GM18505 (cell line): ENCODE measurements around the gene ZSCAN25.
A peak's percentile ranks its signal among the peaks of the same experiment; 100 is the strongest.

Experiments used
- ATAC-seq: cut with Tn5 transposase; IDR thresholded peaks from one replicate; pipeline ENCODE4 v1.9.1; 2021; ENCODE audit not compliant: unreplicated experiment
- POLR2A ChIP-seq: IDR thresholded peaks from 4 replicates; pipeline ENCODE4 v1.6.1; 2011; ENCODE audit warnings: borderline replicate concordance; ENCODE audit not compliant: insufficient read depth, insufficient read length; ENCODE audit errors: extremely low read depth

The ZSCAN25 gene

GRCh38 chr7:99599836-99600235, 16.9 kb upstream of the ZSCAN25 start:
- no peak for ATAC-seq
- no peak for TF ChIP-seq POLR2A

DNA sequence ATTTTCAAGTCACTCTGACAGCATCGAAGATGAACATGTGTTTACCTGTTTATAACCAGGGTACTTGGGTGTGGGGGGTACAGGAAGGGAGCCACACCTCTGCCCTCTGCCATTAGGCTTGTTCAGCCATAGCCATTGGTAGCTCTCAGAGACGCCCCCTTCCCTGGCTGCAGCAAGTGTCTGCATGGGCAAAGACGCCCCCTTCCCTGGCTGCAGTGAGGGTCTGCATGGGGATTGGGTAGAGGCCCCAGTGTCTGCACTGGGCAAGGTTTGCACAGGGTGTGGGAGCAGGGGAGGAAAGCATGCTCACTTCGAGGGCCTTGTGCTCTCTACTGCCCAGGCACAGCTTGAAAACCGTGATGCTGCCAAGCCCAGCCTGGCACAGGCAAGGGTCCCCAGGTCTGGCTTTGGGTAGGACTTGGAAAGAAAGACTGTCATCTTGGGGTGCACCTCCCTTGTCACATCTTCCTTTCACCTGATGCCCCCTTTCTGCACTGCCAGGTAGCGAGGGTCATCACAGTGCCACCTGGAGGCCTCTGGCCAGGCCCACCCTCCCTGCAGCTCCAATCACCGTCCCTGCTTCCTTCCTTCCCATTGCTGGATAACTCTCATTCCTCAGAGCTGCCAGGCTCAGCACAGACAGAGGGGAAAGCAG, 15.0 kb upstream of the ZSCAN25 start:
- TF ChIP-seq POLR2A: no peak
- ATAC-seq: no peak

DNA sequence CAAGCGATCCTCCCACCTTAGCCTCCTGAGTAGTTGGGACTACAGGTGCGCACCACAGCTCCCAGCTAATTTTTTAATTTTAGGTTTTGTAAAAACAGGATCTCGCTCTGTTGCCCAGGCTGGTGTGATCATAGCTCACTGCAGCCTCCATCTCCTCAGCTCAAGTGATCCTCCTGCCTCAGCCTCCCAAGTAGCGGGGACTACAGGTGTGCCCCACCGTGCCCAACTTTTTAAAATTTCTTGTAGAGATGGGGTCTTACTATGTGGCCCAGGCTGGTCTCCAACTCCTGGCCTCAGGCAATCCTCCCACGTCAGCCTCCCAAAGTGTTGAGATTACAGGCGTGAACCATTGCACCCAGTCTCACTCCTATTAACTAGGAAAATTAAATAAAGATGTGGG, 11.2 kb upstream of the ZSCAN25 start:
- TF ChIP-seq POLR2A: no peak
- no peak for ATAC-seq

DNA sequence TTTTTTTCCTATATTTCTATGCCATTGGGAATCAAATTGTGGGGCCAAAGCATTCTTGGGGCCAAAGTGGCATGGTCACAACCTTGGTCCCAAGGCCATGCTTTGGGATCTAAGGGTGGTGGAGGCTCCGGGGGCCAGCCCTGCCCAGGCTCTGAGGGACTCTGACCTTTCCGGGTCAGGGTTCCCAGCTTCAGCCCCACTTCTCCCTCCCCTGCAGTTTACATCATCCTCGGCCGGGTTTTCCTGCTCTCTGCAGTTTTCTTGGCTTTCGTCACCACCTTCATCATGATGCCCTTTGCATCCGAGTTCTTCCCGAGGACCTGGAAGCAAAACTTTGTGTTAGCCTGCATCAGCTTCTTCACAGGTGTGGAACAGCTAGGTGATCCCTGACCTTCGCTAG, 10.2 kb upstream of the ZSCAN25 start:
- ATAC-seq: no peak
- TF ChIP-seq POLR2A: no peak

- TF ChIP-seq POLR2A: no peak
- ATAC-seq: no peak
These were observed 9.2 kb upstream of the ZSCAN25 start for GRCh38 chr7:99607548-99607947.

GRCh38 chr7:99614495-99614894, 2.3 kb upstream of the ZSCAN25 start:
- no peak for TF ChIP-seq POLR2A
- ATAC-seq: no peak

GRCh38 chr7:99615989-99616358, 772 bp upstream of the ZSCAN25 start:
- ATAC-seq: no peak
- no peak for TF ChIP-seq POLR2A

DNA sequence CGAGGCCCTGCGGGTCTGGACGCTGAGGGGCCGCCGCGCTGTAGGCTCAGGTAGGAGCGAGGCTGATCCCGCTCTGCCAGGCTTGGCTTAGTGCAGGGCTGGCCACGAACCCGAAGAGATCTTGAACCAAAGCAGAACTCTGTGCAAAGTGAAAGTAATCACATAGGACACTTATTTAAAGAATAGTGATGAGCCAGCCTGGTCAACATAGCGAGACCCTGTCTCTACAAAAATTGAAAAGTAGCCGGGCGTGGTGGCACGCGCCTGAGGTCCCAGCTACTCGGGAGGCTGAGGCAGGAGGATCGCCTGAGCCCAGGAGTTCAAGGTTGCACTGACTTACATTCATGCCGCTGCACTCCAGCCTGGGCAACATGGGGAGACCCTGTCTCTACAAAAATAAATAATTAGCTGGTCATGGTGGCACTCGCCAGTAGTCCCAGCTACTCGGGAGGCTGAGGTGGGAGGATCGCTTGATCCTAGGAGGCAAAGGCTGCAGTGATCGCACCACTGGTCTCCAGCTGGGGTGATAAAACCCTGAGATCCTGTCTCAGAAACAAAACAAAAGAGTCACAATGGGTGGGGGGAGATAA, 541 bp downstream of the ZSCAN25 start:
- TF ChIP-seq POLR2A: no peak
- ATAC-seq: peak; percentile 49

DNA sequence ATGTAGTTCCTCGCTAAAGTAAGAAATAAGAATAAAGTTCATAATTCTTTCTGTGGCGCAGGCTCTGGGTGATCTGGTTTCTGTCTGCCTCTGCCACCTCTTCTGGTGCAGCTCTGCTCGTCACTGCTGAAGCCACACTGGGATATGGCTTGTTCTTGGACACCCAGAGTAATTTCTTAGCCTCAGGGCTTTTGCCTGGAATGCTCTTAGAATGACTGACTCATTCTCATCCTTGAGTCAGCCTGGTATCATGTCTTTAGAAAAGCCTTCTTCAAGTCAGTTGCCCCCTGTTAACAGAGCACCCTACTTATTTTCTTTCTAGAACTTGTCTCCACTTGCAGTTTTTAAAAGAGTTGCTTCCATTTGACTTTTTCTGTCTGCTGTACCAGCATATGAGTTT, 2.0 kb downstream of the ZSCAN25 start:
- ATAC-seq: no peak
- TF ChIP-seq POLR2A: no peak

GRCh38 chr7:99619571-99620130, 2.9 kb downstream of the ZSCAN25 start:
- no peak for TF ChIP-seq POLR2A
- no peak for ATAC-seq

DNA sequence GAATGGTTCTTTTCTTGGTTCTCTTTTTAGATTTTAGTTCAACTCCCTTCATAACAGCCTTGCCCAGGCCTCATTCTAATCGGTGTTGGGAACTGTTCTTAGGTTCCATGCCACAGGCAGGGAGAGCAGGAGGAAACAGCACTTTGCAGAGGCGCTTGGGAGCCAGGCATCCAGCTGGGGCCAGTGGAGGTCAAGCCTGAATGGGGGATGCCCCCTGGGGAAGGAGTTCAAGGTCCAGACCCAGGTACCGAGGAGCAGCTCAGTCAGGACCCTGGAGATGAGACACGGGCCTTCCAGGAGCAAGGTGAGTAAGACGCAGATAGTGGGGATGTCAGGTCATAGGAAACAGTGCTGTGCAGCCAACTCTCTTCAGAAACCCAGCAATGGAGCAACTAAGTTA, 4.5 kb downstream of the ZSCAN25 start:
- ATAC-seq: no peak
- no peak for TF ChIP-seq POLR2A

GRCh38 chr7:99622596-99622995, 5.8 kb downstream of the ZSCAN25 start:
- ATAC-seq: no peak
- no peak for TF ChIP-seq POLR2A

GRCh38 chr7:99623091-99623693, 6.4 kb downstream of the ZSCAN25 start:
- TF ChIP-seq POLR2A: no peak
- ATAC-seq: no peak
